A673 (cell line): Measurements from ENCODE around the gene ASB3.
"Not testable (repeated sequence)": the region's sequence is repeated elsewhere in the genome, so short reads cannot be mapped to it uniquely, and the experiment has no call there.

Source experiments
- CTCF ChIP-seq: fragments of 300-800, 200-600 bp; sonication (generic); conservative IDR thresholded peaks from 2 replicates; pipeline ENCODE4 v1.5.1; 2017; ENCODE audit warnings: low read depth, mild to moderate bottlenecking, antibody characterized with exemption, low read length, moderate library complexity, mixed read lengths
- EZH2 ChIP-seq: fragments of 200-600 bp; sonication (generic); IDR thresholded peaks from 2 replicates; pipeline ENCODE4 v1.6.1; 2017; ENCODE audit warnings: borderline replicate concordance, low read depth, mild to moderate bottlenecking, mixed read lengths, antibody characterized with exemption, low read length; ENCODE audit not compliant: poor library complexity, severe bottlenecking

GRCh38 chr2:53658474-53658873 is 128.3 kb downstream of the ASB3 start:
- TF ChIP-seq EZH2, result not testable (repeated sequence)
- peak; percentile 24; the same call in 1 of the 2 replicates for TF ChIP-seq CTCF
